A673 (cell line): Measurements from ENCODE around the gene ZNF155.

ENCODE experiments used
- CTCF ChIP-seq: fragments of 300-800, 200-600 bp; sonication (generic); conservative IDR thresholded peaks from 2 replicates; pipeline ENCODE4 v1.5.1; 2017; ENCODE audit warnings: low read depth, mild to moderate bottlenecking, antibody characterized with exemption, low read length, moderate library complexity, mixed read lengths
- EZH2 ChIP-seq: fragments of 200-600 bp; sonication (generic); IDR thresholded peaks from 2 replicates; pipeline ENCODE4 v1.6.1; 2017; ENCODE audit warnings: borderline replicate concordance, low read depth, mild to moderate bottlenecking, mixed read lengths, antibody characterized with exemption, low read length; ENCODE audit not compliant: poor library complexity, severe bottlenecking

- TF ChIP-seq EZH2 = no peak
- no peak for TF ChIP-seq CTCF
Observed at GRCh38 chr19:43997631-43998290, 13.8 kb downstream of the ZNF155 start.
